CD4-positive, alpha-beta T cell treated with Interferon alpha-2 for 1 hour (primary cell): Measurements from ENCODE around the gene XRN1.

Experiments
- DNase-seq, 2 donors: peaks; one replicate each; pipeline ENCODE4 v3.0.0-alpha.2; 2020 to 2022

Gene XRN1

GRCh38 chr3:142259359-142259758 lies 188.5 kb downstream of the XRN1 start:
- no peak for DNase-seq

- no peak for DNase-seq
Measured at GRCh38 chr3:142256712-142257333, 191.0 kb downstream of the XRN1 start.
